Measurements from ENCODE around the gene FAM53B.

DNA sequence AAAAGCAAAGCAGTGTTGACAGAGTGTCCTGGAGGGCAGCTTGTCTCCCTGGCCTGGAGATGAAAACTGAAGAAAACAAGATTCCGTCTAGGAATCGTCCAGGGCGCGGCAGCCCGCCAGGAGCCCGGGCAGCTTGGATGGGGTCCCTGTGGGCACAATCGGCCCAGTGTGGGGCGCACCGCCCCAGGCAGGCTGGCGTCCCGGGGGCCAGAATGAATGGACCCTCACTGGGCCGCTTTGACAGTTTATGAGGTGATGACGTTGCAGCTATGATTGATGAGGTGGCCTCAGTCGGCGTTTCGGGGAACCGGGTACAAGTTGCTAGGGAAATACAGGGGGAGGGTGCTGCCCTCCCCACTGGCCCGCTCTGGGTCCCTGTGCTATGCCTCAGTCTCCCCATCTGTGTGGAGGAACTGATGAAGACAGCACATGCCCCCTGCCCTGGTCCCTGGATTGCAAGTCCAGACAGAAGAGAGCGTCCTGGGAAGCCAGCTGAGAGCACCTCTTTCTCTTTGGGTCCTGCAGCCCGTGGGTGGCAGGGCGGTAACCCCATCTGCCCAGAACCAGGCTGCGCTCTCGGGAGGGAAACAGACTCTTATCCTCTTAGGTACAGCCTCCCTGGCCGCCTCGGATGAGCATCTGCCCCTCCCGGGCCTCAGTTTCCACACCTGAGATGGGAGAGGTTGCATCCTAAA lies 151.3 kb downstream of the FAM53B start:
- TF ChIP-seq ZNF24 (tag by site-specific recombination; IDR thresholded peaks at IDR 0.05): no peak
- TF ChIP-seq, protein P1, sequence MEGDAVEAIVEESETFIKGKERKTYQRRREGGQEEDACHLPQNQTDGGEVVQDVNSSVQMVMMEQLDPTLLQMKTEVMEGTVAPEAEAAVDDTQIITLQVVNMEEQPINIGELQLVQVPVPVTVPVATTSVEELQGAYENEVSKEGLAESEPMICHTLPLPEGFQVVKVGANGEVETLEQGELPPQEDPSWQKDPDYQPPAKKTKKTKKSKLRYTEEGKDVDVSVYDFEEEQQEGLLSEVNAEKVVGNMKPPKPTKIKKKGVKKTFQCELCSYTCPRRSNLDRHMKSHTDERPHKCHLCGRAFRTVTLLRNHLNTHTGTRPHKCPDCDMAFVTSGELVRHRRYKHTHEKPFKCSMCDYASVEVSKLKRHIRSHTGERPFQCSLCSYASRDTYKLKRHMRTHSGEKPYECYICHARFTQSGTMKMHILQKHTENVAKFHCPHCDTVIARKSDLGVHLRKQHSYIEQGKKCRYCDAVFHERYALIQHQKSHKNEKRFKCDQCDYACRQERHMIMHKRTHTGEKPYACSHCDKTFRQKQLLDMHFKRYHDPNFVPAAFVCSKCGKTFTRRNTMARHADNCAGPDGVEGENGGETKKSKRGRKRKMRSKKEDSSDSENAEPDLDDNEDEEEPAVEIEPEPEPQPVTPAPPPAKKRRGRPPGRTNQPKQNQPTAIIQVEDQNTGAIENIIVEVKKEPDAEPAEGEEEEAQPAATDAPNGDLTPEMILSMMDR (tag by site-specific recombination; IDR thresholded peaks at IDR 0.05): no peak
- TF ChIP-seq, protein P2, sequence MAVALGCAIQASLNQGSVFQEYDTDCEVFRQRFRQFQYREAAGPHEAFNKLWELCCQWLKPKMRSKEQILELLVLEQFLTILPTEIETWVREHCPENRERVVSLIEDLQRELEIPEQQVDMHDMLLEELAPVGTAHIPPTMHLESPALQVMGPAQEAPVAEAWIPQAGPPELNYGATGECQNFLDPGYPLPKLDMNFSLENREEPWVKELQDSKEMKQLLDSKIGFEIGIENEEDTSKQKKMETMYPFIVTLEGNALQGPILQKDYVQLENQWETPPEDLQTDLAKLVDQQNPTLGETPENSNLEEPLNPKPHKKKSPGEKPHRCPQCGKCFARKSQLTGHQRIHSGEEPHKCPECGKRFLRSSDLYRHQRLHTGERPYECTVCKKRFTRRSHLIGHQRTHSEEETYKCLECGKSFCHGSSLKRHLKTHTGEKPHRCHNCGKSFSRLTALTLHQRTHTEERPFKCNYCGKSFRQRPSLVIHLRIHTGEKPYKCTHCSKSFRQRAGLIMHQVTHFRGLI (tag by site-specific recombination; IDR thresholded peaks at IDR 0.05): no peak
